Femur (tissue), 1 donor: ENCODE measurements around the gene BIRC6.
"Not testable (repeated sequence)": the region's sequence is repeated elsewhere in the genome, so short reads cannot be mapped to it uniquely, and the experiment has no call there.

Experiments used
- DNase-seq: peaks from one replicate; pipeline ENCODE4 v3.0.0-alpha.2; 2017

The BIRC6 gene, protein sequence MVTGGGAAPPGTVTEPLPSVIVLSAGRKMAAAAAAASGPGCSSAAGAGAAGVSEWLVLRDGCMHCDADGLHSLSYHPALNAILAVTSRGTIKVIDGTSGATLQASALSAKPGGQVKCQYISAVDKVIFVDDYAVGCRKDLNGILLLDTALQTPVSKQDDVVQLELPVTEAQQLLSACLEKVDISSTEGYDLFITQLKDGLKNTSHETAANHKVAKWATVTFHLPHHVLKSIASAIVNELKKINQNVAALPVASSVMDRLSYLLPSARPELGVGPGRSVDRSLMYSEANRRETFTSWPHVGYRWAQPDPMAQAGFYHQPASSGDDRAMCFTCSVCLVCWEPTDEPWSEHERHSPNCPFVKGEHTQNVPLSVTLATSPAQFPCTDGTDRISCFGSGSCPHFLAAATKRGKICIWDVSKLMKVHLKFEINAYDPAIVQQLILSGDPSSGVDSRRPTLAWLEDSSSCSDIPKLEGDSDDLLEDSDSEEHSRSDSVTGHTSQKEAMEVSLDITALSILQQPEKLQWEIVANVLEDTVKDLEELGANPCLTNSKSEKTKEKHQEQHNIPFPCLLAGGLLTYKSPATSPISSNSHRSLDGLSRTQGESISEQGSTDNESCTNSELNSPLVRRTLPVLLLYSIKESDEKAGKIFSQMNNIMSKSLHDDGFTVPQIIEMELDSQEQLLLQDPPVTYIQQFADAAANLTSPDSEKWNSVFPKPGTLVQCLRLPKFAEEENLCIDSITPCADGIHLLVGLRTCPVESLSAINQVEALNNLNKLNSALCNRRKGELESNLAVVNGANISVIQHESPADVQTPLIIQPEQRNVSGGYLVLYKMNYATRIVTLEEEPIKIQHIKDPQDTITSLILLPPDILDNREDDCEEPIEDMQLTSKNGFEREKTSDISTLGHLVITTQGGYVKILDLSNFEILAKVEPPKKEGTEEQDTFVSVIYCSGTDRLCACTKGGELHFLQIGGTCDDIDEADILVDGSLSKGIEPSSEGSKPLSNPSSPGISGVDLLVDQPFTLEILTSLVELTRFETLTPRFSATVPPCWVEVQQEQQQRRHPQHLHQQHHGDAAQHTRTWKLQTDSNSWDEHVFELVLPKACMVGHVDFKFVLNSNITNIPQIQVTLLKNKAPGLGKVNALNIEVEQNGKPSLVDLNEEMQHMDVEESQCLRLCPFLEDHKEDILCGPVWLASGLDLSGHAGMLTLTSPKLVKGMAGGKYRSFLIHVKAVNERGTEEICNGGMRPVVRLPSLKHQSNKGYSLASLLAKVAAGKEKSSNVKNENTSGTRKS (N-terminal part only)

GRCh38 chr2:32356681-32357317 lies at the start of gene BIRC6:
Gene BIRC6, plus strand, starts transcription at chr2:32357023. Its CDS starts 139 bp downstream, at chr2:32357162.
- DNase-seq: peak; percentile 99

DNA sequence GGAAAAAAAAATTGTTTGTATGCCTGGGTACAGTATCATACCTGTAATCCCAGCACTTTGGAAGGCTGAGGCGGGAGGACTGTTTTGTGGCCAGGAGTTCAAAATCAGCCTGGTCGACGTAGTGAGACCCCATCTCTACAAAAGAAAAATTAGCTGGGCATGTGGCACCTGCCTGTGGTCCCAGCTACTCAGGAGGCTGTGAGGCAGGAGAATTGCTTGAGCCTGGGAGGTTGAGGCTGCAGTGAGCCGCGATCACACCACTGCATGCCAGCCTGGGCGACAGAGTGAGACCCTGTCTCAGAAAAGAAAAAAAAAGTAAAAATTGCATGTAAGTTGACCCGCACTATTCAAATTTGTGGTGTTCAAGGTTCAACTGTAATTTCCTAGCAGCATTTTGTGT lies 46.2 kb upstream of the BIRC6 start:
- no peak for DNase-seq

- DNase-seq: no peak
Measured at GRCh38 chr2:32314886-32315285, 41.9 kb upstream of the BIRC6 start.

GRCh38 chr2:32328679-32329078 lies 28.1 kb upstream of the BIRC6 start:
- not testable (repeated sequence) for DNase-seq

- DNase-seq: not testable (repeated sequence)
Measured at GRCh38 chr2:32329180-32329980, 27.4 kb upstream of the BIRC6 start.

GRCh38 chr2:32330136-32330535 lies 26.7 kb upstream of the BIRC6 start:
- no peak for DNase-seq

DNA sequence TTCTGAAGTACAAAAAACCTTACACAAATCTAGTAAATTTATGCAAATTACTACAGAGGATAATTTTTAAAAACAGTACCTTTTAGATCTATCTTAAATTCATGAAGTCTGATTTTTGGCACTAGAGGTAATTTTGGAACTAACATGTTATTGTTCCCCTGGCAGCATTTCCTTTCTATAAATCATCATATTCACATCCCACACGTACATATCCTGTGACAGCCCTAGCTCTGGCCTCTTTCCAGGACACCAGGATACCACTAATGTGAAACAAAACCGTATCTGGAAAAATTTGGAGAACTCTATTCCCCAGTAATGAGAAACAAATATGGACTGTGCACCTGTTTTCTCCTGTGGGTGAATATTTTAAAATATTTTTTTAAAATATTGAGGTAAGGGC lies 14.0 kb upstream of the BIRC6 start:
- DNase-seq: peak; percentile 26

DNA sequence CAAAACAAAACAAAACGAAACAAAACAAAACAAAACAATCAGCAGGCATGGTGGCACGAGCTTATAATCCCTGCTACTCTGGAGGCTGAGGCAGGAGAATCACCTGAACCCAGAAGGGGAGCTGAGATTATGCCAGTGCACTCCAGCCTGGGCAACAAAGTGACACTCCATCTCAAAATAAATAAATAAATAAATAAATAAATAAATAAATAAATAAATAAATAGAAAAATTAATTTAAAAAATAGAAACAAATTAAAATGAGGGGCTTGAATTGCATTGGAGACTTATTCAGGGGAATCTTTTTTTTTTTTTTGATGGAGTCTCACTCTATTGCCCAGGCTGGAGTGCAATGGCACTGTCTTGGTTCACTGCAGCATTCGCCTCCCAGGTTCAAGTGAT lies 6.0 kb upstream of the BIRC6 start:
- not testable (repeated sequence) for DNase-seq

DNA sequence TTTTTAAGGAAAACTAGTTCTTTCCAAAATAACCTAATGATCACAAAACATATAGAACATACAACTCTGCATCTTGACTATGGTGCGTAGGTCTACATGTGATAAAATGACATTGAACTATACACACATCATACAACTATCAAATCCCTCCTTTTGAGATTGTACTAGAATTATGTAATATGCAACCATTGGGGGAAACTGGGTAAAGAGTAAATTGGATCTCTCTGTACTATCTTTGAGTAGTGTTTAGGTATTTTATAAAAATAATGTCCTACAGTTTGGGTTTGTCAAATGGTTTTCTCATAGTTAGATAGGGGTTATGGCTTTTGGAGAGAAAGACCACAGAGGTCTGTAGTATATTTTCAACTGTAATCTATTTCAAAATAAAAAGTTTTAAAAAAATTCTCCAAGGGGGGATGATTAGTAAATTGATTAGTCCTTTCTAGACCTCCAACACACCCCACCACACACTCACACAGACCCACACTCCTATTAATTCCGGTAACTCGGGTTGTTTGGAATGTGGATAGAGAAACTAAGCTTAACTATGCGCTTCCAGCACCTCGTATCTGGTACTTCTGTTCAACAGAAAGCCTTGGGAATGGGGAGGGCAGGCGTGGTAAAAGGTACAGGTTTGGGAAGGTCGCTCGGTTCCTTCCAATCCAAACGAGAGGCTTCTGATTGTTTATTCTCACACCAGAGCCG lies 695 bp upstream of the BIRC6 start:
- DNase-seq: no peak

GRCh38 chr2:32357318-32358110 lies 691 bp downstream of the BIRC6 start:
- DNase-seq: no peak

- DNase-seq: peak; percentile 47
Measured at GRCh38 chr2:32358111-32358482, 1.3 kb downstream of the BIRC6 start.

- no peak for DNase-seq
Measured at GRCh38 chr2:32360416-32360815, 3.6 kb downstream of the BIRC6 start.

- DNase-seq: not testable (repeated sequence)
Measured at GRCh38 chr2:32362997-32363396, 6.2 kb downstream of the BIRC6 start.

- DNase-seq: no peak
Measured at GRCh38 chr2:32363597-32363996, 6.8 kb downstream of the BIRC6 start.

GRCh38 chr2:32364290-32364689 lies 7.5 kb downstream of the BIRC6 start:
- not testable (repeated sequence) for DNase-seq

DNA sequence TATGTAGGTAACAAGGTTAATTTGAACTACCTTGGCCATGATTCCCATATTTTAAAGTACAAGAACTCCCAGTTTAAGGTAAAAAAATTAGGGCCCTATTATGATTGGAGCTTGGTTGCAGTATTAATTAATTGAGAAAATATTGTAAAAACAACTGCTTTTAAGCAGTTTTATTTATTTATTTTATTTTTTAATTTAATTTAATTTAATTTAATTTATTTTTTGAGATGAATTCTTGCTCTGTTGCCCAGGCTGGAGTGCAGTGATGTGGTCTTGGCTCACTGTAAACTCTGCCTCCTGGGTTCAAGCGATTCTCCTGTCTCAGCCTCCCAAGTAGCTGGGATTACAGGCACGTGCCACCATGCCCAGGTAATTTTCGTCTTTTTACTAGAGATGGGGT lies 8.9 kb downstream of the BIRC6 start:
- not testable (repeated sequence) for DNase-seq

GRCh38 chr2:32366595-32366994 lies 9.8 kb downstream of the BIRC6 start:
- no peak for DNase-seq

- no peak for DNase-seq
Measured at GRCh38 chr2:32369222-32369621, 12.4 kb downstream of the BIRC6 start.

- not testable (repeated sequence) for DNase-seq
Measured at GRCh38 chr2:32370942-32371341, 14.1 kb downstream of the BIRC6 start.
